Endodermal cell (in vitro differentiated cells): ENCODE data around the gene SUSD6. TPM values are rescaled to one million over a fixed set of nuclear protein-coding genes. Genes with fewer than 3 reads are reported as not detected.
A peak's percentile ranks its signal among the peaks of the same experiment; 100 is the strongest.

Experiments
- DNase-seq: peaks from one replicate; pipeline ENCODE4 v3.0.0-alpha.2; 2017
- H3K27ac ChIP-seq: 2 replicates; pipeline ENCODE4 v1.5.1; 2013; ENCODE audit warnings: mild to moderate bottlenecking, low read depth, low read length, moderate library complexity
- H3K27me3 ChIP-seq: 2 replicates; pipeline ENCODE4 v1.6.1; 2013; ENCODE audit warnings: mild to moderate bottlenecking, low read length, moderate library complexity; ENCODE audit not compliant: insufficient read depth, control insufficient read depth, poor library complexity, severe bottlenecking
- H3K36me3 ChIP-seq: 2 replicates; pipeline ENCODE4 v1.7.0; 2013; ENCODE audit warnings: mild to moderate bottlenecking, low read length, moderate library complexity; ENCODE audit not compliant: control insufficient read depth, insufficient read depth
- H3K4me1 ChIP-seq: one replicate; pipeline ENCODE4 v1.7.0; 2013; ENCODE audit warnings: low read length; ENCODE audit not compliant: control insufficient read depth, insufficient read depth
- H3K4me3 ChIP-seq: 2 replicates; pipeline ENCODE4 v1.5.1; 2013; ENCODE audit warnings: mild to moderate bottlenecking, low read length, moderate library complexity
- H3K9ac ChIP-seq: 2 replicates; pipeline ENCODE4 v1.6.1; 2013; ENCODE audit warnings: mild to moderate bottlenecking, low read length, moderate library complexity; ENCODE audit not compliant: poor library complexity, severe bottlenecking; ENCODE audit errors: extremely low read depth
- H3K9me3 ChIP-seq: 2 replicates; pipeline ENCODE4 v1.6.1; 2013; ENCODE audit warnings: mild to moderate bottlenecking, low read length, moderate library complexity; ENCODE audit not compliant: control insufficient read depth
- H3K27ac Mint-ChIP-seq: 2 replicates; pipeline ENCODE4 v1.8.0; 2020; ENCODE audit warnings: mixed read lengths
- H3K27me3 Mint-ChIP-seq: 2 replicates; pipeline ENCODE4 v1.8.0; 2021; ENCODE audit warnings: mild to moderate bottlenecking, mixed read lengths; ENCODE audit not compliant: insufficient read depth
- H3K36me3 Mint-ChIP-seq: 2 replicates; pipeline ENCODE4 v1.8.0; 2020; ENCODE audit warnings: low read depth, mixed read lengths
- H3K4me1 Mint-ChIP-seq: 2 replicates; pipeline ENCODE4 v1.8.0; 2020; ENCODE audit warnings: mixed read lengths
- H3K4me3 Mint-ChIP-seq: 2 replicates; pipeline ENCODE4 v1.8.0; 2020; ENCODE audit warnings: mild to moderate bottlenecking, moderate library complexity, mixed read lengths
- H3K9me3 Mint-ChIP-seq: 2 replicates; pipeline ENCODE4 v1.8.0; 2020; ENCODE audit warnings: mild to moderate bottlenecking, mixed read lengths
- WGBS, 2 experiments: methylation state at CpG; one replicate each; pipeline versions ENCODE4 v1.1.5 to v1.1.7; 2013; ENCODE audit warnings: missing lambda C conversion rate in 2 of 2, mixed read lengths in 1 of 2; ENCODE audit not compliant: insufficient coverage in 1 of 2, insufficient read length in 1 of 2; 5-methylcytosine and 5-hydroxymethylcytosine counted together
- total RNA-seq, 2 donors: library from RNA; stranded (reverse); fragmentation: NEBNext Ultra II Directional in 1 of 2; extraction: Animal tissue kit (Norgen Biotek cat#: 25700) in 1 of 2; gene quantifications; 2 replicates in 1 of 2; 3 replicates in 1 of 2; pipeline ENCODE4 v1.2.1, GENCODE V29; 2021
- TF ChIP-seq, protein P1 (sequence below): fragments of 200-600 bp; sonication (generic); conservative IDR thresholded peaks from 2 replicates; pipeline ENCODE4 v1.5.0; 2021; ENCODE audit warnings: antibody characterized with exemption, mild to moderate bottlenecking

The SUSD6 gene
- total RNA-seq, 2 donors from 2014 or later = 5.7 to 5.9 TPM

DNA sequence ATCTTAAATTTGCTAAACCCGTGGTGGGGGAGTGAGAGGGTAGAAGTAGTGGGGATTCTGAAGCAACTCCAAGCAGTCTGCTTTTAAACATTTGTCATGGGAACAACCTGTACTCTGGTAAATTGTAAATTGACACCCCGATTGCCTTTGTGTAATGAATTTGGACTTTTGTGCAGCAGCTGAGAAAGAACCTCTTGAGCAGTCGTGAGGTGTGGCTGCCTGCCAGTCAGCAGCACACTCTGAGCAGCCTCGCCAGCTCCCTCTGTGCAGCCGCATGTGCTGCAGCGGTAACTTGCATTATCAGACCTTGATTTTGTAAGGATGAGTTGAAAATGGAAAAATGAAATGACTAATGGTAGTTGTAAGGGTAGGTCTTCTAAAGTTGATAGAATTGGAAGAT, 74.3 kb downstream of the SUSD6 start:
- no peaks in the 10 kb centered on the region for H3K36me3 Mint-ChIP-seq
- Histone ChIP-seq H3K4me3 (no peak overlapping the region), H3K36me3 (no peaks in the 10 kb centered on the region), H3K4me1 (no peaks in the 10 kb centered on the region), H3K27ac (peak overlapping the region; percentile 16), H3K27me3 (no peaks in the 10 kb centered on the region), H3K9me3 (no peaks in the 10 kb centered on the region), H3K9ac (no peak overlapping the region)
- H3K27ac Mint-ChIP-seq = no peak overlapping the region
- H3K4me3 Mint-ChIP-seq = no peak overlapping the region
- no peak for DNase-seq
- no peaks in the 10 kb centered on the region for H3K27me3 Mint-ChIP-seq
- WGBS, 2 experiments = 91 to 100% methylated on average over 2 to 6 of the region's 6 CpGs
- no peaks in the 10 kb centered on the region for H3K9me3 Mint-ChIP-seq
- TF ChIP-seq, protein P1, sequence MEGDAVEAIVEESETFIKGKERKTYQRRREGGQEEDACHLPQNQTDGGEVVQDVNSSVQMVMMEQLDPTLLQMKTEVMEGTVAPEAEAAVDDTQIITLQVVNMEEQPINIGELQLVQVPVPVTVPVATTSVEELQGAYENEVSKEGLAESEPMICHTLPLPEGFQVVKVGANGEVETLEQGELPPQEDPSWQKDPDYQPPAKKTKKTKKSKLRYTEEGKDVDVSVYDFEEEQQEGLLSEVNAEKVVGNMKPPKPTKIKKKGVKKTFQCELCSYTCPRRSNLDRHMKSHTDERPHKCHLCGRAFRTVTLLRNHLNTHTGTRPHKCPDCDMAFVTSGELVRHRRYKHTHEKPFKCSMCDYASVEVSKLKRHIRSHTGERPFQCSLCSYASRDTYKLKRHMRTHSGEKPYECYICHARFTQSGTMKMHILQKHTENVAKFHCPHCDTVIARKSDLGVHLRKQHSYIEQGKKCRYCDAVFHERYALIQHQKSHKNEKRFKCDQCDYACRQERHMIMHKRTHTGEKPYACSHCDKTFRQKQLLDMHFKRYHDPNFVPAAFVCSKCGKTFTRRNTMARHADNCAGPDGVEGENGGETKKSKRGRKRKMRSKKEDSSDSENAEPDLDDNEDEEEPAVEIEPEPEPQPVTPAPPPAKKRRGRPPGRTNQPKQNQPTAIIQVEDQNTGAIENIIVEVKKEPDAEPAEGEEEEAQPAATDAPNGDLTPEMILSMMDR = no peak
- peaks cover 11% of the 10 kb centered on the region for H3K4me1 Mint-ChIP-seq

DNA sequence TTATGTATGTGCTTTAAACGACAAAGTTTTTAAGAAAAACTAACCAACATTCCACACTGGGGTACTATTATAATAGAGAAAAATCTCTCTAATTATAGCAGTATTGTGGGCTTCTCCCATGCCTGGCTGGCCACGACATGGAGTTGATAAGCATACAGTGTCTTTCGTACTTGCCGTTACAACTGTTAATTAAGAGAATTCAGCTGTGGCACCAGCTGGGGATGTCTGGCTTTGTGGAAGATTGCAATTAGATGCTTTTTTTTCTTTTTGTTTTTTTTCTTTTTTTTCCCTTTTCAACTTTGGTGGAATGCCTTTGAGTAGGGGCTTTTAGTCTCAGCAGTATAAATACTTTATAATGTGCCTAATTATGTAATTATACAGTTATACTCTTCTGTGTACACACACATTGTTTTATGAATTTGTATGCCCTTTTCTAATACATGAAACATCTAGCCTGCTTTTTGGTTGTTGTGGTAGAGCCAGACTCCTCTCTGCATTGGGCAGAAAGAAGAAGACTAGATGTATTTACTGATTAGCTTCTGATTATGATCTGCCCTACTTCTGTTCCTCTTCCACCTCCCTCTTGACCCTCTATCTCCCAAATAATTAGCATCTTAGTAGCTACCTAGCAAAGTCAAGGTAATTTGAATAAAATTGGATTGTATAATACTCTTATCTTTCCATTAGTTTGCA, 76.4 kb downstream of the SUSD6 start:
- Histone ChIP-seq H3K4me3 (no peak overlapping the region), H3K9ac (no peak overlapping the region), H3K27me3 (no peaks in the 10 kb centered on the region), H3K36me3 (no peaks in the 10 kb centered on the region), H3K4me1 (no peaks in the 10 kb centered on the region), H3K27ac (peak overlapping the region; percentile 66), H3K9me3 (no peaks in the 10 kb centered on the region)
- H3K4me1 Mint-ChIP-seq = peaks cover 20% of the 10 kb centered on the region
- DNase-seq = no peak
- H3K27ac Mint-ChIP-seq = no peak overlapping the region
- no peak overlapping the region for H3K4me3 Mint-ChIP-seq
- TF ChIP-seq, protein P1 = no peak
- no peaks in the 10 kb centered on the region for H3K27me3 Mint-ChIP-seq
- H3K9me3 Mint-ChIP-seq = no peaks in the 10 kb centered on the region
- 92% methylated on average over 2 to 3 of the region's 4 CpGs for WGBS, 2 experiments
- no peaks in the 10 kb centered on the region for H3K36me3 Mint-ChIP-seq

DNA sequence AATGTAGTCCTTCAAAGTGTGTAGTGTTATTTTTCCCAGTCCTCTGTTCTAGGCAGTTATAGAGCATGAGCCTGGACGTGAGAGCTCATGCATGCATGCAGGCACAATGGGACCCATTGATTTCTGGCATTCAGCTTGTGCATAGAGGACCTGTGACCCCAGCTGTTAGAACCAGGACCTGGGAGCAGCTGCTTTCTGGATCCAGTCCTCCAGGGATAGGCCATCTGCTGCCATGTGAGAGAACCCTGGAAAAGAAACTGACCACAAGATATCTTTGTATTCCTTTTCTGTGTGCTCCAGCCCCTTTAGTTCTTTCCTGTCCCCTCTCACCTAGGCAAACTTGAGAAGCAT, 76.9 kb downstream of the SUSD6 start:
- 85 to 86% methylated on average over 1 of the region's 1 CpG for WGBS, 2 experiments
- Histone ChIP-seq H3K9ac (no peak overlapping the region), H3K27ac (peak overlapping the region; percentile 66), H3K36me3 (no peaks in the 10 kb centered on the region), H3K4me3 (no peak overlapping the region), H3K27me3 (no peaks in the 10 kb centered on the region), H3K4me1 (no peaks in the 10 kb centered on the region), H3K9me3 (no peaks in the 10 kb centered on the region)
- Mint-ChIP-seq H3K27me3 (no peaks in the 10 kb centered on the region), H3K27ac (no peak overlapping the region), H3K4me3 (no peak overlapping the region), H3K4me1 (peaks cover 24% of the 10 kb centered on the region), H3K36me3 (no peaks in the 10 kb centered on the region), H3K9me3 (no peaks in the 10 kb centered on the region)
- TF ChIP-seq, protein P1 = no peak
- no peak for DNase-seq
